D341Med (cell line): ENCODE results near the gene SMOC2.

Experiments
- DNase-seq: peaks from one replicate; pipeline ENCODE4 v3.0.0; 2012; ENCODE audit warnings: low spot score

Gene SMOC2

DNA sequence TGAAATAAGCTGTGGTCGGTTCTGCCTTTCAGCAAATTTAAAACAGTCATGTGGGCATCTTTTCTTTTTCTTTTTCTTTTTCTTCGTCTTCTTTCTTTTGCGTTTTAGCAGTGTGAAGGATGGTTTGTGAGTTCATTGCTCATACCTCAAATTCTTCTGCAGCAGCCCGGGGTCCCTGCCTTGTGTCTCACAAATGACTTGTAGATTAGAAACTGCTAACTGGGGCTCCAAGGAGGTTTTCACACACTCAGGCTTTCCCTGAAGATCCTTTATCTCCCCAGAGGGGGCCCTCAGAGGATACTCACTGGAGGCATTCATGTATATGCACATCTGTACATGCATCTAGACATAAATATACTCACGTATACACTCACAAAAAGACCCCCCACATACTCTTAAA lies 1.7 kb downstream of the SMOC2 start:
- no peak for DNase-seq

DNA sequence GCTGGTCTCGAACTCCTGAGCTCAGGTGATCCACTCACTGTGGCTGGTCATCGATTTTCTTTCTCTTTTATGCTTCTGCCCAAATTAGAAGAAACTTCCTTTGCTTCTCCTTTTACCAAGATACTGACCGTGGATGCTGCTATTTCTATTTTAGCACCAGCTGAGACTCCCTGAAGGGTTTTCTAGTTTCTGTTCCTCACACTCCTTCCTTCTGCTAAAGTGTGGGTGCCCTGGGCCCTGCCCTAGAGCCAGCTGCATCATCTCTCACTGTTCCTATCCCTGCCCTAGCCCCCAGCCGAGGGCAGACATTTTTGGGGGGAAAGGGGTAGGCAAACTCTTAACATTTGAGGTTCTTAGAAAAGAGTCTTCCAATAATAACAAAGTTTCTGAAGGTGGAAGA lies 6.3 kb downstream of the SMOC2 start:
- no peak for DNase-seq

DNA sequence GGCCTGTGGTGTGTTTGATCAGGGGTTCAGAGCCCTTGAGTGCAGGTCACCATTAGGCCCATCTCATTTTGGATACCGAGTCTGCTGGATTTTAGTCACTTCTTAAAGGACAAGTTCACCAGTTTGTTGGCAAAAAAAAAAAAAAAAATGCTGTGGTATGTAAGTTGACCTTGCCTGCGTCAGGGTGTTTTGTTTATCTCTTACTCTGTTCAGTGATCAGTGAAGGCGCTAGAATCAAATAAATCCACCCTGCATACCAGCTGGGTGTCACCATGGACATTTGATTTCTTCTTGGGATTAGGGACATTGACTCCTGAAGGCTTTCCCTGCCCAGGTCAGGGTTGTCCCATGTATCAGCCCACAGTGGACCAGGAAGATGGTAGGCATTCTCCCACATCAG lies 6.7 kb downstream of the SMOC2 start:
- DNase-seq: no peak

DNA sequence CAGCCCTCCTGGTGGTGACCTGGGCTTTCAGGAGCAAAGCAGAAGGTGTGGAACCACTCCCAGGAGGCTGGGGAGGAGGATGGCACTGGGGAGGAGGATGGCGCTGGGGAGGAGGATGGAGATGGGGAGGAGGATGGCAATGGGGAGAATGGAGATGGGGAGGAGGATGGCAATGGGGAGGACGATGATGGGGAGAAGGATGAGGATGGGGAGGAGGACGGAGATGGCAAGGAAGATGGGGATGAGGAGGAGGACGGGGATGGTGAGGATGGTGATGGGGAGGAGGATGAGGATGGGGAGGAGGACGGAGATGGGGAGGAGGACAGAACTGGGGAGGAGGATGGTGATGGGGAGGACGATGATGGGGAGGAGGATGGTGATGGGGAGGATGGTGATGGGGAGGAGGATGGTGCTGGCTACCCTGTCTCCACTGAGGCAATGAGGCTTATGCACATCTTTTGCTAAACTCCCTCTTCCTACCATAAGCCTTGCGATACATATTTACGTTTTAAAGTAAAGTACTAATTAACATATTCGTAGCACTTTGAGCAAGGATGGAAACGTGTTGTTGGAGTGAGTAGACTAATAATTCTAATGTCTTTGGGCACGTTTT lies 7.4 kb downstream of the SMOC2 start:
- DNase-seq: no peak

DNA sequence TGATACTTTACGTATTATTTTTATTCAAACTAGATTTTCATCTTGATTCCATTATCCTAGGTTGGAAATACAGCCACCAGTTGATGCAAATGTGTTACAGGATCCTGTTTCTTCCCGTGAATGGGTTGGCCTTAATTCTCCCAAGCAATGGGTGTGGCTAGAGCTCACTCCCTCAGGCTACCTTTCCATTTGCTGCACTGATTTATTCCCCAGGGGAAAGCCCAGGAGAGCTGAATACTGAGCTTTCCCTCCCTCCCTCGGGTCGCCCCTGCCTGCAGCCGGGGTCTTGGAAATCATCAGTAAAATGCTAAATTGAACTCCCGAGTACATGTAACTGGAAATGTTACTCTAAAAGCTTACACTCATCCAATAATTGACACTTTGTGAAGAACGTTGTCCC lies 9.9 kb downstream of the SMOC2 start:
- no peak for DNase-seq

DNA sequence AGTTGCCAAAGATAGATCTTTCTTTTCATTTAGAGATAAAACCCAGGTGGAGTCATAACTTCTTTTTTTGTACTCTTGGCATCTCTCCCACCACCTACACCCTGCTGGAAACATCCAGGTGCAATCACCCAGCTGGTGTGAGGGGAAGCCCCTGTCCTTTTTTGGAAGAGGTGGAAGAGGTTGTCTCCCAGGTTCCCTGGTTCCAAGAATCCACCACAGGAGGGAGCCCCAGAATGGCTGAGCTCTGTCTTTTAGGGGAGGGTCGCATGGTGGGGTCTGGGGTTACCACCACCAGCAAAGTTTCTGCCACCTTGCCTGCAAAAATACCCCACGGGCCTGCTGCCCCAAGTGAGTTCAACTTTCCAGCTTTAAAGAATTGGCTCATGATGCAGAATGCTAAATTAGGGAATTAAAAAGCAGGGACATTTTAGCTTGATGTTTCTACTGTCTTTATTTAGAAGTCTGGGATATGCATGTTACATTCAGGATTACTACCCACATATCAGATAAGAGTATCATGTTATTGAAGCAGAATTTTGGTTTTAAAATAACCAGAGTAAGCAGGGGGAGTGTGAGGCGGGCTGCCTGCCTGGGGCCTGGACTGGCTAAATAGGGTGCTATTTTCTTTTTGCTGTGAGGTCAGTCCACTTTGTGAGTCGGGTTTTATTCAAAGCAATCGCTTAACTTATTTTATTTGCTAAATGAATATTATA lies 11.0 kb downstream of the SMOC2 start:
- DNase-seq: no peak

DNA sequence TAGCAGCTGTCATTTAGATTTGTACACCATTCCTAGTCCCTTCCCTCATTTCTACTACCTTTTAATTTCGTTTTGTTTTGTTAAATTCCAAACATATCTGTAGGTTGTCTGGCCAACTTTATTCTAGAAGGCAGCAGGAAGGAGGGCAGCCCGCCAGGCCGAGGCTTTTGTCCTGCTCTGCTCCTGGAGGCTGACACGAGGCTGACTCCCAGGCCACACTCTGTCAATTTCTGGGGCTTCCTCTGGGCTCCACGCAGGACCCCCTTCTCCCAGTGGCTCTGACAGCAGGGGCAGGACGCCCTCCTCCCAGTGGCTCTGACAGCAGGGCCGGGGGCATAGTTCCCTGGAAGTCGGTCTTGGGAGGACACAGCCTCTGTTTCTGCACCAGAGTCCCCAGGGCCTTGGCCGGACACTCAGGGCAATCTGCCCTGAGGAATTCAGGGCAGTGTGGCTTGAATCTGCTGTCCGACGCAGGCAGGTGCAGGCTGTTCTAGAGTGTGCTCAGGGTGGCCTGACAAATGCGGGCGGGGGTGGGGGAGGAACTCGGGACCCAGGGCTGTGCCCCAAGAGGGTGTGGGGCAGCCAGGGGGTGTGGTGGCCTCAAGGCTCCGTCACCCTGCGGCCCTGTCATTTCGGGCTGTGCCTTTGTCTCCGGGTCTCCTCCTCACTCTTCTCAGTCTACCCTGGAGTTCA lies 11.8 kb downstream of the SMOC2 start:
- no peak for DNase-seq

DNA sequence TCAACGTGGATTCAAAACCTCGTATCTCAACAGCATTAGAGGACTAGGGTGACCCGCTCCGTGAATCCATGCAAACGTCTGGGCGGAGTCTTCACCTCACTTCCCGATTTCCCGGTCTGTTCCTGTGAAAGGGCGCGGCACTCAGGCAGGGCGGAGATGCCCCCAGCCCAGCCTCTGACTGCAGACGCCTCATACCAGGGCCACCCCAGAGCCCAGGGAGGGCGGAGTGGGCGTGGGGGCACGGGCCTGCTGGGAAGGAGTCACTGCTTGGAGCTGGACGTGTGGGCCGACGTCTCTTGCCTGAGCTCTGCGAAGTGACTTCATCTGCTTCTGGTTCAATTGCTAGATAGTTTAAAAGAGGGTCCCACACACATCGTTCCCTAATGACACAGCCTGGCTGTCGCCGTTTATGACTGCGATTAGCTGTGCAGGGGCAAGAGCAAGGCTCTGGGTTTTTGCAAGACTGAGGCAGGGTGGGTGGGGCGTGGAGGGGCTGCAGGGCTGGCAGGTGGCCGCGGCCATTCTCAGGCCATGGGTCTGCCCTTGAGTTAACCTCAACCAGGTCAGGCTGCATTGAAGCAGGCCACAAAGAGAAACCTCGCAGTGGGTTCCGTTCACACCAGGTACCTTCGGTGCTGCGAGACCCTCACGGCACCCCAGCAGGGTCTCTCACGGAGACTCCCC lies 15.0 kb downstream of the SMOC2 start:
- no peak for DNase-seq

DNA sequence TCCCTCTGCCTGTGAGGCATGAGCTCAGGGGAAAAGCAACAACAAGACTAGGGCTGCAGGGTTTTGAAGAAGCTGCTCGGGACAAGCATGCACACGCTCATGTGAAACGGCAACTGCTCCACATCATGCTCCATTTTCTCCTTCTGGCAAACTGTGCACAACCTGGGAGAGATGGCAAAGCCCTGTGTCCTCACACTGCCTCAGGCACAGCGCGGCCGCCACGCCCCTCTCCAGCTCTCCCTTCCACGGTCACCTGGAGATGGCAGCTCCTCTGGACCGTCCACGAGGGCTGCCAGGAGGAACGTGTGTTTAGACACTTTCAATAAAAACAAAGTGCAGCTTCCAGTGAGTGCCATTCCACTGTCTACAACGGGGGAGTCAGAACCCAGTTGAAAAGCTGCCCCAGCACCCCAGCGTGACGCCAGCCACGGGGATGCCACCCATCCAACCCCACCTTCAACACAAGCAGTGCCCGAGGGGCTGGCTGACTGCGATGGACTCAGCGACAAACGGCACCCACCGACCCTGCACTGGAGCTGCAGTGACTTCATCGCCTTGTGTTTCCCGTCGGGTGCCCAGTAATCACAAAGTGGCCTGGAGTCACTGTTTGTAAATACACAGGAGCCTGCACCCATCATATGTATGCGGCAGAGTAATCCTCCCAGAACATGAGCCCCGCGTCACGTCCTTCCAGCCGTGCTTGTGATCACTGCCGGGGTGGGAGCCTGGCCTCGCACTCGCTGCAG lies 16.1 kb downstream of the SMOC2 start:
- DNase-seq: no peak

DNA sequence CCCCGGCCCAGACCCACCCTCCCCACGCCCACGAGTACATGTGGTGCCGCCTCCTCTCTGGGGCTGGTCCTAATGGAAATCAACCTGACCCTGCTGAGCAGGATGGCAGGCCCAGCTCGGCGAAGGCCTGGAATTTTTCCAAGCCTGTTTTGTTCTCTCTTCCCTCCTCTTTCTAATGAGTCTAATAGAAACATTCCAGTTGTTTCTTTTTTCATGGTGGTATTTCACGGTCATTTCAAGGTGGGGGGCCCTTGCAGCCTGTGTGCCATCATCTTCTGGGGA lies 16.6 kb downstream of the SMOC2 start:
- DNase-seq: no peak

DNA sequence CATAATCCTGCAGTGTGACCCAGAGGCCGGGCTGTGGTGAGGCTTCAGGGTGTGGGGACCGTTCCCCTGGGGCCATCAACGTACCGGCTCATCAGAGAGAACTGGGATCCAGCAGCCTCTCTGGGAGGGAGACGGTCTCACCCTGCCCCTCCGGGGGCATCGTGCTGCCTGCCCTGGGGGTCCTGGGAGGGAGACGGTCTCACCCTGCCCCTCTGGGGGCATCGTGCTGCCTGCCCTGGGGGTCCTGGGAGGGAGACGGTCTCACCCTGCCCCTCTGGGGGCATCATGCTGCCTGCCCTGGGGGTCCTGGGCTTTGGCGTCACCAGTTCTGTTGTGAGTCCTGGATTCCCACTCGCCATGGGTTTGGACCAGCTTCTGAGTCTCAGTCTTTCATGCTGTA lies 17.1 kb downstream of the SMOC2 start:
- DNase-seq: no peak

DNA sequence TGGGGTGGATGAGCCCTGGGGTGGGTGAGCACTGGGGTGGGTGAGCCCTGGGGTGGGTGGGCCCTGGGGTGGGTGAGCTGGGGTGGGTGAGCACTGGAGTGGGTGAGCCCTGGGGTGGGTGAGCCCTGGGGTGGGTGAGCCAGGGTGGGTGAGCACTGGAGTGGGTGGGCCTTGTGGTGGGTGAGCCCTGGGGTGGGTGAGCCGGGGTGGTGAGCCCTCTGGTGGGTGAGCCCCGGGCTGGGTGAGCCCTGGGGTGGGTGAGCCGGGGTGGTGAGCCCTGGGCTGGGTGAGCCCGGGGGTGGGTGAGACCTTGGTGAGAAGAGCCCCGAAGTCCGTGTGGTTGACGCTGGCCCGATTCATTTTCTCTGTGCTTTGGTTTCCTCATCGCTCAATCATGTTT lies 18.6 kb downstream of the SMOC2 start:
- no peak for DNase-seq

DNA sequence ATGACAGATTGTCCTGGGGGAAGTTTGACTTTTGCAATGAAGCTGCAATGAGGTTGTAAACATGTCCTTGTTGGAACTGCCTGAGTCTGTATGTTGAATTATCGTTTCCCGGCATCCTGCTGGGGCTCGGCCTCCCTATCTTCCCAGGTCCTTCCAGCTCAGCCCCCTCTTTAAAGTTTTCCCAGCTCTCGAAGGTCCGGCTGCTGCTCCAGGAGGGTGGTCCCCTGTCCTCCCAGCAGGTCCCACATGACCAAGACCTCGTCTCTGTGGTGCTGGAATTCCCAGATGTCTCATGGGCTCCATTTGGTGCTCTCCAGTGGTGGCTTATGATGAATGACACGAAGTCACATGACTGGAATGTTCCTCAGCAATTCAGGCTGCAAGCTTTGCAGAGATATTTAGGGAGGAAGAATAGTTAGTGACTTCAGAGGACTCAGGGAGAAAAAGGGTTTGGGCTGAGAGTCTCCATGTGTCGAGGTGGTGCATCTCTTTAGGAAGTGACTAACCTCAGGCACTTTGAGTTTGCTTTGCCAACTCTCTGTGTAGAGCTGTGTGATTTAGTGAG lies 21.4 kb downstream of the SMOC2 start:
- no peak for DNase-seq

DNA sequence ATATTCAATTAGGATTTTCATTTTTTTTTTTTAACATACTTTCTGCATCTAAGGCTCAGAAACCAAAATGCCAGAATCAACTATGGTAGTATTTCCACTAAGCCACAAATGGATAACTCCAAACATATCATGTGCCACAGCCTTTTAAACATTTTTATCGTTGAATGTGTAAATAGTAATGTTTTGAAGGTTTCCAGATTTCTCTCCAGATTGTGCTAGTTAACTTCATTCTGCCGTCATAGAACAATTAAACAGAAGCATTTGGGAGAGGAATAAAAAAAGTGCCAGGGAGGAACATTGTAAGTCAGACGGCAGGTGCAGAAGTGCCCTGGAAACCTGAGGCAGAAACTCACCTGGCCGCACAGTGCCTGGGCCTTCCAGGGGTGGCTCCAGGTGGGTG lies 23.6 kb downstream of the SMOC2 start:
- no peak for DNase-seq

DNA sequence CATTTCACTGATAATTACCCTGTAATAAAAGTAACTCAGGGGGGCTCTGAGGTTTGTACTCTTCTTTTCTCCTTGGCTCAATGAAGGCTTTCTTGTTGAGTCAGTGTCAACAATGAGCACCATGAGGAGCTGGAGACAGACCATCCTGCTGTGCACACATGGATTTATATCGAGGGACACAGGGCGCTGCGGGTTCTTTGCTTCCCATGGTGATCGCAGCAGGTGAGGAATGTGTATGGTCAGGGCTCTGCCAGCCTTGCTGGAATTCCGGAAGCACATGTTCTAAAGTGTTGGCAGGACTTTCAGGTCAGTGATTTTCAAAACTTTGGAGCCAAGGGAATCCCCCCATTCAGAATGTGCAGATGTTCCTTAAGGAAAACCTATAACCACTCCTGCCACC lies 27.1 kb downstream of the SMOC2 start:
- DNase-seq: no peak

DNA sequence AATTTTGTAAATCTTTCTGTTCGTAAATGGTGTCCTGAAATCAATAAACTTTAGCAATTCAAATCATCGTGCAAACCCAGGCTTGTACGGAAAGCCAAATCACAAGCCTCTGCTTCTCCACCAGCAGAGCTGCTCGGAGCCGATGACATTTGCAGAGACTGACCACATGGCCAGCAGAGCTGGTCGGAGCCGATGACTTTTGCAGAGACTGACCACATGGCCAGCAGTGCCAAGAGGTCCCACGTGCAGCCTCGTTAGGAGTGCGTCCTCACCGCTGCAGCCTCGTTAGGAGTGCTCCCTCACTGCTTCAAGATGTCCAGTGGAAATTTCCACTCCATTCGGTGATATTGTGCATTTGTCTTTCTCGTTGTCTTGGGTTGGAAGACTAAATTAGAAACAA lies 28.5 kb downstream of the SMOC2 start:
- no peak for DNase-seq

DNA sequence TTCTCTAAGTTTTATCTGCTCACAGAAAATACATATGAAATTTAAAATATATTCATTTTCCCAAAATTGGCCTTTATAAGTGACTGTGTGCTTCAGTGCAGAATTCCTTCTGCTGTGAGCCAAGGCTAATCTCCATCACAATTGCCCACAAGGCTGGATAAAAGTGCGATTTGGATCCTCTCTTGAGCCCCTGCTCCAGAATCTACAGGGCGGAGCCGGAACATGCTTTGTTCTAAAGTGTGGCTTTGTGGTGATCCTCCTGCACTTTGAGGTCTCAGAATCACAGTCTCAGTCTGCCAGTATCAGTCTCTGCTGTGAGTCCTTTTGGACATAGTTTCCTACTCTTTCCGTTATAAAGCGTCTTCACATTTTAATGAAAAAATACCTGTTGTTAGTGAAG lies 28.9 kb downstream of the SMOC2 start:
- DNase-seq: no peak

DNA sequence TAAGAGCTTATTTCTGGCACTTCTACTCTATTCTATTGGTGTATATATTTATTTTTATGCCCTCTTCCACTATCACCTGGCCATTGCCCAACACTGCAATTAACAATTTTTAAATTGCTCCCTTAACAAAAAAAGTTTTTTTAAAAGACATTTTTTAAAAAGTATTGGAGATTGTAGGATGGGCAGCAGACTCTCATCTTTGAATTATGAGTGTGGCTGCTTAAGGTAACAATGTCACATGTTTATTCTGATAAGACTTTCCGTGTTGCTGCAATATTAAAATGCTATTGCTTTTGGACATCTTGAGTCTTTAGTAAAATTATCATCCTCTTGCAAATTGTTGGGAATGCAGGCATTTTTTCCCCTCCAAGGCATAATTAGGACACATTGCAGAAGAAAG lies 31.4 kb downstream of the SMOC2 start:
- no peak for DNase-seq

DNA sequence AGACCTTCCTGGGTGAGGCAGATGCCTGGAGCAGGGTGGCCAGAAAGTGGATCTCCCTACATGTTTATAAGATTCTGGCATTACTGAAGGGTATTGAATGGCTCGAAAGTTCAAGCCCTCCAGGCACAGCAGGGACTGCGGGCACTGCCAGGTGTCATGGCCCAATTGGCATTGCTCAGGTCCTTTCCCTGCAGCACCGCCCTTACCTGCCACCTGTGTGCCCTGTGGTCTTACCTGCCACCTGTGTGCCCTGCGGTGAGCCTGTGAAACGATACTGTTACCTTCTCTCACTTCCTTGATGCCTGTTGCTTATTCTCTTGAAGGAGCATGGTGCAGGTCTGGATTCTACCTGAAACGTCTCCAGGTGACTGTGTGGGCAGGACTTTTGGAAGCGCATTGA lies 32.2 kb downstream of the SMOC2 start:
- DNase-seq: no peak

DNA sequence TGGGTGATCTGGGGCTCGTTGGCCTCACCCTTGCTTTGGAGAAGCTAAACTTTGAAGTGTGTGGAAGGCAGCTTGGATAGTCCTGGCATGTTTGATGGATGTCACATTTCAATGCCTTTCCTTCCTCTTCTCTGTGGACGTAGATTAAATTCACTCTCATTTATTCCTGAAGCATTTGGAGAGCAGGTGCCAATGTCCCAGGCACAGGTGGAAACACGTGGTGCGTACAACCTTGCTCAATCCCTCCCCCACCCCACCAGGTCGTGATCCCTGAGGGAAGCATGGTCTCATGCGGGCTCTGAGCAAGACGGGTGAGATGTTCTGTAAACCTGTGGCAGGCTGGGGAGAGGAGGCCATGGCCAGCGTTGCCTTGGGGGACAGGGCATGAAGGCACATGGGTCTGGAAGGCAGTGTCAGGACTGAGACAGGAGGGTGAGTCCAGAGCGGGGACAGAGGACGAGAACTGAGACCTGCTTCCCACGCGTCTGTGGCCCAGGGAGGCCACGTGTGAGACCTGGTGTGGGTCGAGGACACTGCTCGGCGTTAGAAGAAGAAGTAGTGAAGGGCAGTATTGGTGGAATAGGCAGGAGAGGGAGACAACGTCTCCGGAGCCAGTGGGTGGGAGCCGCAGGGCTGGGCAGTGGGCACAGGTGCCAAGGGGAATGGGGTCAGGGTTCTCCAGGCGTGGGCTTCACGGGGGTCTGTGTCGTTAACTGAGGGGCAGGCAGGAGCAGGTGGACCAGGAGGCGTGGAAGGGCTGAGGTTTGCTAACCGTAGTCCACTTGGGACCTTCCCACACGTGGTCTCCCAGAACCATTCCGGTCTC lies 34.4 kb downstream of the SMOC2 start:
- DNase-seq: no peak

DNA sequence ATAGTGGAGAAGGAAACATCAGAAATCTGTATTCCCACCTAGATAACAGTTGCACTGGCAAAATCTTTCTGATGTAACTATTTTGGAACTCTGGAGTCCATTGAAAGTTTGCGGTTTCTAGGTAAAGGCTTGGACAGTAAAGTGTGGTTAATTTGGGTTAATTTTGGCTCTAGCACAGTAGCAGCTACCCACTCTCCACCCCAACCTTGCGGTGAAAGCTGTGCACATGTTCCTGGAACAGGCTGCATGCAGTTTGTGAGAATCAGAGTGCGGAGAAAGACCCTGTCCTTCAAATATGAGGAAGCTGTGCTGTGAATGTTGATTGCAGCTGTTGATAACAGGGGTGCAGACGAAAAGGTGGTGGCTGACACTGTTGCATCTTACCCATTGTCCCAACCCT lies 38.4 kb downstream of the SMOC2 start:
- no peak for DNase-seq
